GM19372 (cell line): ENCODE measurements around the gene SLFN13.
"Not testable (repeated sequence)": the region's sequence is repeated elsewhere in the genome, so short reads cannot be mapped to it uniquely, and the experiment has no call there.

Source experiments
- ATAC-seq: cut with Tn5 transposase; IDR thresholded peaks from one replicate; pipeline ENCODE4 v1.9.1; 2021; ENCODE audit warnings: mild to moderate bottlenecking, low read depth, moderate library complexity; ENCODE audit not compliant: unreplicated experiment

Gene SLFN13, protein sequence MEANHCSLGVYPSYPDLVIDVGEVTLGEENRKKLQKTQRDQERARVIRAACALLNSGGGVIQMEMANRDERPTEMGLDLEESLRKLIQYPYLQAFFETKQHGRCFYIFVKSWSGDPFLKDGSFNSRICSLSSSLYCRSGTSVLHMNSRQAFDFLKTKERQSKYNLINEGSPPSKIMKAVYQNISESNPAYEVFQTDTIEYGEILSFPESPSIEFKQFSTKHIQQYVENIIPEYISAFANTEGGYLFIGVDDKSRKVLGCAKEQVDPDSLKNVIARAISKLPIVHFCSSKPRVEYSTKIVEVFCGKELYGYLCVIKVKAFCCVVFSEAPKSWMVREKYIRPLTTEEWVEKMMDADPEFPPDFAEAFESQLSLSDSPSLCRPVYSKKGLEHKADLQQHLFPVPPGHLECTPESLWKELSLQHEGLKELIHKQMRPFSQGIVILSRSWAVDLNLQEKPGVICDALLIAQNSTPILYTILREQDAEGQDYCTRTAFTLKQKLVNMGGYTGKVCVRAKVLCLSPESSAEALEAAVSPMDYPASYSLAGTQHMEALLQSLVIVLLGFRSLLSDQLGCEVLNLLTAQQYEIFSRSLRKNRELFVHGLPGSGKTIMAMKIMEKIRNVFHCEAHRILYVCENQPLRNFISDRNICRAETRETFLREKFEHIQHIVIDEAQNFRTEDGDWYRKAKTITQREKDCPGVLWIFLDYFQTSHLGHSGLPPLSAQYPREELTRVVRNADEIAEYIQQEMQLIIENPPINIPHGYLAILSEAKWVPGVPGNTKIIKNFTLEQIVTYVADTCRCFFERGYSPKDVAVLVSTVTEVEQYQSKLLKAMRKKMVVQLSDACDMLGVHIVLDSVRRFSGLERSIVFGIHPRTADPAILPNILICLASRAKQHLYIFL

DNA sequence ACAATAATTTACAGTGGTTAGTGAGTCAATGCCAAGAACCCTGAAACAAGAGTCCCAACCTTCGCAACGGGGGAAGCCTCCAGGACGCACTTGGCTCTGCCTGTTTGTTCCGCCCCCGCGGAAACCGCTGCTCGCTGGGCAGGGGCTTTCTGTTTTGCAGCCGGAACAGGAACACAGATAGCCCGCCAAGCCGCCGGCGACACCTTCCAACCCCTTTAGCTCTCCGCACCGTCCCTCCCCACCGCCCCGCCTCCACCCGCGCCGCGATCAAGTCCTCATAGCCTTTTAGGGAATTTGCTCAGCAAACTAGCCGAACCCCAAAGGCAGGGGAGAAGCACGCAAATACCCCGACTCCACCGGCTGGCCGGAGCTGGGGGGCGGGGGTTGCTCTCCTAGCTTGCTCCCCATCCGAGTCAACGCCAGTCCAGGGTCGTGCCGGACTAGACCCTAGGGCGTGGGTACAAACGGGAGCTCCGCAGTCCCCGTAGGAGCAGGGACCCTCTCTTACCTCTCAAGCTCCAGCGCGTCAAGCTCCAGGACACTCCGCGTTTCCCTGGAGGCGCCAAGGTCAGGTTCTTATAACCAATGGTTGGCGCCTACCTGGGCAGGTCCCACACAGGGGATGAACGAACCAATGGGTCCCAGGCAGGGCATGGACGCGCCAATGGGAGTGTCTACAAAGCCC lies at the start of gene SLFN13:
Gene SLFN13, minus strand, starts transcription at position 553 of the 685 bp plus-strand sequence. CDS start 3,086 bp downstream, outside the sequence.
- peak; percentile 68 for ATAC-seq

DNA sequence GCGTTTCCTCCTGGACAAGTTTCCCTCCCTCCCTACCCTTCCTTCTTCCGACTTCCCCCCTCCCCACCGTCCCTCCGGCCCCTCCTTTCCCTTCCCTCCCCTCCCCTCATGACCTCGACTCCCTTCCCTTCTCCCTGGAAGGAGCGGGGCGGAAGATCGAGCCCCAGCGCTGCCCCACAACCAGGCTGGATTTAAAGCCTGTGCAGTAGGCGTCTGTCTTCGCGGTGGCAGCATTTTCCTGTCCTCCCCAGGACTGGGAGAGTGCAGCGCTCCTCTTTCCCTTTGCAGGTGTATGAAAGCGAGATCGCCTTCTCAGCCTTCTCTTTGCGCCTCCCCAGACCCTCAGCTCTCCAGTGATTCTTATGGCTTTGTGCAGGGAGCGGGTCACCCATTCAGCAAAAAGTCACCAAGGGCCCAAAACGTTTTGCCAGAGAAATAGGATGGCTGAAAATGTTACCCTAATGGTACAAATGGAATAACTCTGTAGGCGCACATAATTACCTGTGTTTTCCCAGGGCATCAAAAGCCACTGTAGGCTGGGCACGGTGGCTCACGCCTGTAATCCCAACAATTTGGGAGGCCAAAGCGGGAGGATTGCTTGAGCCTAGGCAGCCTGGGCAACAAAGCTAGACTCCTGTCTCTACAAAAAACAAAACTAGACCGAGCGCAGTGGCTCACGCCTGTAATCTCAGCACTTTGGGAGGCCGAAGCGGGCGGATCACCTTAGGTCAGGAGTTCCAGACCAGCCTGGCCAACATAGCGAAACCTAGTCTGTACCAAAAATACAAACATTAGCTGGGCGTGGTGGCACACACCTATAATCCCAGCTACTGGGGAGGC lies 48.1 kb upstream of the SLFN13 start:
- ATAC-seq: no peak

DNA sequence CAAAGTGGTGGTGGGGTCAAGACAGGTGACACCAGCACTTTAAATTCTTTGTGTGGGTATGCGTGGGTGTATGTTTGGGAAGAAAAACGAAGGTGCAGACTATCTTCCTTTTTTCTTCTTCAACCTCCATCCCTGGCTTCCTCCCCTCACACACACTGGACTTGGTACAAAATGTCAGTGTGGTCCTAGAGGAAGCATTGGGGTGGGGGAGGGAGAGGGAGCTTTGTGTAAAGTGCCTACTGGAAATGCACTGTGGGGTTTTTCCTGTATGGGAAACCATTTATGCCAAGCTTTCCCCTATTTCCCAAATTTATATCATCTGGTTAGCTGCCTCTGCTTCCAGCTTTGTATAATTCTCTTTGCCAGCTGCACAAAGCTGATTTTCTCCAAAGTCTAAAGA lies 44.5 kb upstream of the SLFN13 start:
- no peak for ATAC-seq

DNA sequence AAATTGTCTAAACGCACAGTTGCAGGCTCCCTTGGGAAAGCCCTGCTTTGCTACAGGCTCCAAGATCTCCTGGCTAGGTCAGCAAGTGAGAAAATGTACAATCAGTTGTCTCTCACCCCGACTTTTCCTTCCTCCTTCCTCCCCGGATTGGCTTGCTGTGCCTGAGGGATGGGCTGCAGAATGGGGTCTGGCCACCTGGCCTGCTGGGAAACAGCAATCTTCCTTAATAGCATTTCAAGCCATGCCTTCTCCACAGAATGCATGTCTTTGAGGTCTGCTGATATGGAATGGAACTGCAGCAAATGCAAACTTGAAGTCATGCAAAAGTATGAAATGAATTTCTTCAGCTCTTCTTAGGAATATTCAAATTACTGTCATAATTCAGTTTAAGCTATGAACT lies 42.9 kb upstream of the SLFN13 start:
- ATAC-seq: no peak

DNA sequence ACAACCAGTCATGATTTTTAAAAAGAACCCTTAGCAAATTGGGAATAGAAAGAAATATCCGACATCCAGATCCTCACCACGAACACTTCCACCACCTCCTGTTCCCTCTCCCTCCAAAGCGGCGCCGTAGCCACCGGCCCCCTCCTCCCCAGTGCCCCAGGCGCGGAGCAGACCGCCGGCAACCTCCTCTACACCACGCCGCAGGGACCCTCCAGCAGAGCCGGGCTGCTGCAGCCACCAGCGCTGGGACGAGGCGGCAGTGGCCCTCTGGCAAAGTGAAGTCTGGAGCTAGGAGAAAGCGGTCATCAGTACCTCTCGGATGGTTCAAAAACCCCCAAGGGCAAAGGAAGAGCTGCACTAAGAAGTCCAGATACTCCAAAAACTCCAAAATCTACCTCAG lies 41.4 kb upstream of the SLFN13 start:
- ATAC-seq: no peak

DNA sequence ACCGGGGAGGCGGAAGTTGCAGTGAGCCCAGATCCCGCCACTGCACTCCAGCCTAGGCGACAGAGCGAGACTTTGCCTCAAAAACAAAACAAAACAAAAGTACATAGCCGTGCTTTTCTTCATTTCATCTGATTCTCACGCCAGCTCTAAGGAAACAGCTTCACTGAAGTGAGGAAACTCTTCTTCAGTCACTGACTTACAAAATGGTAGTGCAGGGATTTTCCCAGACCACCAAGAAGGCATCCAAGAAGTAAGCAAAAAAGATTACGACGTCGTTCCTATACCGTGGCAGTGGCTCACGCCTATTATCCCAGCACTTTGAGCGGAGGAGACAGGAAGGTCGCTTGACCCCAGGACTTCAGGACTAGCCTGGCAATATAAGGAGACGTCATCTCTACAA lies 40.4 kb upstream of the SLFN13 start:
- no peak for ATAC-seq

DNA sequence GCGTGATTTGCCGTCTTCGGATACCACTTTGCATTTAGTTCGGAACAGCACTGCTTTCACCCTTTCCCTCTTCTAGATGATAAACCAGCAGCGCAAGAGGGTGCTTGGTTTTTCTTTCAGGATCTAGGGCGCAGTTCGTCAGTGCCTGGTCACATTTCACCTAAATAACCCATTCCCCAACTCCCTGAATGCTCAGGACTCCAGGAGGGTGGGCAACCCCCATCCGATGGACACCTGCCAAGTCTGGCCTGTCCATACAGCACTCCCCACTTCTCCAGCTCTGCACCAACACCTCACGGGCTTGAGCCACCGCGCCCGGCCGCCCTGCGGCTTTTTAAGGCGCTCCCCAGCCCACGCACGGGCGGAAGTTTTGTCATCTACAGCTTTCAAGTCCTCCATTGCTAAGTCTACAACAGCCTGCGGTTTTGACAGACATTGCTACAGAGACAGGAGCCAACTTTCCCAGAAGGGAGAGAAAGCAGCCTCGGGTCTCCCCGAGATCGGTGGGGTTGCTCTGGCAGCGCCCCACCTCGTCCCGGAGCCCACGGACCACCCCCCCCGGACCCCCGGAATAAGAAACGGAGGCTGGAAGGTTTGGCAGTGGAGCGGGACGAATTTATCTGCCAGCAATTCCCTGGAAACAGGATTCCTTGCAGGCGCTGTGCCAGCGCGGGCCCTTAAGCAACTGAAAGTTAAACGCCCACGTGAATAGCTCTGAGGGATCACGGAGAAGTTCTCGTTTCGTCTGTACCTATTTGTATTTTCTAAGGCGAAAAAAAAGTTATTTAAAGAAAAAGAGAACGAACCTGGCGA lies 38.6 kb upstream of the SLFN13 start:
- ATAC-seq: no peak

DNA sequence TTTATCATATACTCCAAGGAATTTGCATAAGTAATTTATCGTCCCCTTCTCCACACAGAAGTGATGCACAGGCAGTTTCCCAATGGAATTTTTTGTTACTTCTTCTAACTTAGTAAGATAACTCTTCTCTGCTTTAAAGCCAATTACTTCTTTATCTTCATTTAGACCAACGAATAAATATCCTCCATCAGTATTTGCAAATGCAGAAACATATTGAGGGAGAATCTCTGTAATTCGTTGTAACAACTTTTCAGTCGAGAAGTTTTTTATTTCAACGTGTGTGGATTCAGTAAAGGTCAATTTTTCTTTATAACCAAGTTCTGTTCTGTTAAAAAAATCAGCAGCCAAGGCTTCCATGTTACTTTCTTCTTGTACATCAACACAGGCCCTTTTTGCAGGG lies 30.7 kb upstream of the SLFN13 start:
- no peak for ATAC-seq

DNA sequence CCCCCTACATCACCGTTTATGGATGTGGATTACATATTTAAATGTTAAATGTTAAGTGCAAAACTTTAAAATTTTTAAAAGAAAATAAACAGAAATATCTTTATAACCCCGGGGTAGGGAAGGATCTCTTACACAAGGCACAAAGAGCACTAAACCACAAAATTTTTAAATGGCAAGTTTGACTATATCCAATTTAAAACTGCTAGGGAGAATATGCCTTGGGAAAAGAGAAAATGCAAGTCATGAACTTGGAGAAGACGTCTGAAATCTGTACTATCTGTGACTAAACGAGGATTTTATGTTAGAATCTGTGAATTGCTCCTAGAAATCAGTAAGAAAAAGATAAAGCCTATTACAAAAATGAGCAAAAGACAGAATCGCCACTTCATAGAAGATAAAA lies 28.7 kb upstream of the SLFN13 start:
- ATAC-seq: no peak

DNA sequence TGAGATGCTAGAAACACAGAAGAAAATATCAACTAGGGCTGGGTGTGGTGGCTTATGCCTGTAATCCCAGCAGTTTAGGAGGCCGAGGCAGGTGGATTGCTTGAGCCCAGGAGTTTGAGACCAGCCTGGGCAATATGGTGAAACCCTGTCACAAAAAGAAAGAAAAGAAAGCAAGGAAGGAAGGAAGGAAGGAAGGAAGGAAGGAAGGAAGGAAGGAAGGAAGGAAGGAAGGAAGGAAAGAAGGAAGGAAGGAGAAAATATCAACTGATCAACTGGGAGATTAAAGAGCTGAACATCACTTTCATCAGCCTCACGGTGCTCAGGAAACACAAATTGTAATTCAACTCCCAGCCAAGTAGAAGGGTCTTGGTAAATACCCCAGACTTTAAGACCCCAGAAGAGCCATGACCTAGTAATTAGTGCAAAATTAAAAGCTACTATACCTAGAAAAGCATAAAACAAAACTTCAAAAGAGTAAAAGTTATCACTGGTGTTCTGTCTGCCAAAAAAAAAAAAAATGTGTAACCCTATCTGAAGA lies 27.8 kb upstream of the SLFN13 start:
- no peak for ATAC-seq

DNA sequence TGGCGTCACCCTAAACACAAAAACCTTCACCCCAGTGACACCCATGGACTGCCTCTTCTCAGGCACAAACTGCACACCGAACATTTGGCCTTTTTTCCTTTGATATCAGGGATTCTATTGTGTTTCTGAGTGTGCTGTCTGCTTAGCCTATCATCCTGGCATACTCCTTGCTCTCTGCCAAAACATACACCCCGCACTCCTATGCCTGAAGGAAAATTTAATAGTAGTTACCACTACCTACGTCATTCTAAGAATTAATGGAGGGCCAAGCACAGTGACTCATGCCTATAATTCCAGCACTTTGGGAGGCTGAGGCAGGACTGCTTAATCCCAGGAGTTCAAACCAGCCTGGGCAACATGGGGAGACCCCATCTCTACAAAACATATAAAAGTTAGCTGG lies 19.9 kb upstream of the SLFN13 start:
- no peak for ATAC-seq

DNA sequence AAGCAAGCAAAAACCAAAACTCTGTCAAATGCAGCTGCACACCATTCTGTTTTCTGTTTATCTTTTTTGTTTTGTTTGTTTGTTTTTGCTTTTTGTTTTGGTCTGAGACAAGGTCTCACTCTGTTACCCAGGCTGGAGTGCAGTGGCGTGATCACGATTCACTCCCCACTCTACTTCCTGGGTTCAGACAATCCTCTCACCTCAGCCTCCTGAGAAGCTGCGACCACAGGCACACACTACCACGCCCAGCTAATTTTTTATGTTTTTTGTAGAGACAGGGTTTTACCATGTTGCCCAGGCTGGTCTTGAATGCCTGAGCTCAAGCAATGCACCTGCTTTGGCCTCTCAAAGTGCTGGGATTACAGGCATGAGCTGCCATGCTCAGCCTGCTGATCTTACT lies 19.3 kb upstream of the SLFN13 start:
- no peak for ATAC-seq

DNA sequence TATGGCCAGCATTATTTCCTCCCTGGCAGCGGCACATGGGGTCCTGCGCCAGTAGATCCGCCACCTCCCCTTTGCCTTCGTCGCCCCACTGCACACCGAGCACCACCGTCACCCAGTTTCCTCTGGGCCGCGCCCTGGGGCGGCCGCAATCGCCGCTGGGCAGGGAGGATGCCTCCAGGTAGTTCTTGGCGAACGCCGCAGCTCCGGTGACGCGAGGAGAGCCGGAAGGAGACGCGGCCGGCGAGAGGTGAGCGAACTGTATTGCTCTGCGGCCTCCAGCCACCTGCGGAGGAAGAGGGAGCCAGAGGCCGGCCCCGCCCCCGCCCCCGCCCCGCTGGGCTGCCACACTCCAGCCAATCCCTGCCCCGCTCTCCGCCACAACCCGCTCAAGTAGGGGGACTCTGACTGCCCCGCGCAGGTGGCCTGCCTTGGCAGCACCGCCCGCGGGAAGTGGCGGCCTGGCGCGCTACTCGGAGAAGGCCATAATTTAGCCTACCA lies 11.8 kb upstream of the SLFN13 start:
- peak; percentile 78 for ATAC-seq

DNA sequence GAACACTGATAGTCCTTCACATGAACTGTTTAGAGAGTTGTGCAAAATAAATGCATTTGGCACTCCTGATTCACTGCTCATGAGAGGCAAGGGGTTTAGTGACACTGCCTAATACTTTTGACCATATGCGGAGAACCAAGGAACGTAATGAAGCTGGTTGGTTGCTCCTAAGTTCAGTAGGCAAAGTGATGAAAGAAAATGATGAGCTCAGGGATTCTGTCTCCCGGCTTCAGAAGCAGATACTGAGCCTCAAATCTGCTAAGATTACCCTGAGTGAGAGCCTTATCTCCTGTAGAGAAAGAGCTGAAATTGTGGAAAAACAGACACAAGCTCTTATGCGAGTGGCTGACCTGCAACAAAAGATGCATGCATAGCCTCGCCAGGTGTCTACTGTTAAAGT lies 5.5 kb upstream of the SLFN13 start:
- not testable (repeated sequence) for ATAC-seq

DNA sequence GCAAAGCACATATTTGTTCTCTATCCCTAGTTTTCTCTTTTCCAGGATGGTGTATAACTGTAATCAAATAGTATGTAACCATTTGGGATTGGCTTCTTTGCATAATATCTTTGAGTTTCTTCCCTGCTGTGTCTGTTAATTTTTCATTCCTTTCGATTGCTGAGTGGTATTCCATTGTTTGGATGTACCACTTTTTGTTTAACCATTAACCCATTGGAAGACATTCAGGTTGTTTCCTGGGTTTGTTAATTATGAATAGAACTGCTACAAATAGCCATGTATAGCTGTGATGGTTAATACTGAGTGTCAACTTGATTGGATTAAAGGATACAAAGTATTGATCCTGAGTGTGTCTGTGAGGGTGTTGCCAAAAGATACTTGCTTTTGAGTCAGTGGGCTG lies 4.6 kb upstream of the SLFN13 start:
- no peak for ATAC-seq

DNA sequence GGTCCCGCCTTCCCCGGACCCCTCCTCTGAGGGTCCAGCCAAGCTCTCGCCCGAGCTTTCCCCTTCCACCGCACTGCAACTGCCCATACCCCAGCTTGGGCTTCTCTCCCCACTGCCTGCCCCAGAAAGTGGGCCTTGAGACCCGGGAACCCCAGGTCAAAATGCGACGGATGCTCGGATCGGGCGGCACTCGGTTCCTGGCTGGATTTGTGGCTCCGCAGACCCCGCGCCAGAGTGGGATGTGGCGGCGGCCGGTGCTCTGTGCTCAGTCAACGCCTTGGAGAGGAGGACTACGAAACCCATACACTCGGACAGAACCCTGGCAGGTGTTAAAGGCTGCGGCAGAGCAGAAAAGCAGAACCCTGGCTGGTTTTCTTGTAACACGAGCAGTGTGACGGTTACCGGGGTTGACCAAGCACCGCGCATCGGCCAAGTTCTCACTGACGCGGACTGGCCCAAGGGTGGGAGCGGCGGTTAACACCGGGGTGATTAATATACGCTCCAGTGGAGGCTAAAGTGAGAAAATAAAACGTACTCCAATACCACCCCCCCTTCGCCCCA lies 885 bp upstream of the SLFN13 start:
- ATAC-seq: no peak

DNA sequence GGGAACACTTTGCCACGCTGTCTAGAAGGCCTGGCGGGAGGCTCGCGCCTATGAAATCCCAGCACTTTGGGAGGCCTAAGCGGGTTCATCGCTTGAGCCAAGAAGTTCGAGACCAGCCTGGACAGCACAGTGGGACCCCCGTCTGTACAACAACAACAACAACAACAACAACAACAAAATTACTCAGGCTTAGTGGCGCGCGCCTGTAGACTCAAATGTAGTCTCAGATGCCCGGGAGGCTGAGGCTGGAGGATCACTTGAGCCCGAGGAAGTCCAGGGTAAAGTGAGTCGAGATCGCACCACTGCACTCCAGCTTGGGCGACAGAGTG lies 297 bp upstream of the SLFN13 start:
- no peak for ATAC-seq

DNA sequence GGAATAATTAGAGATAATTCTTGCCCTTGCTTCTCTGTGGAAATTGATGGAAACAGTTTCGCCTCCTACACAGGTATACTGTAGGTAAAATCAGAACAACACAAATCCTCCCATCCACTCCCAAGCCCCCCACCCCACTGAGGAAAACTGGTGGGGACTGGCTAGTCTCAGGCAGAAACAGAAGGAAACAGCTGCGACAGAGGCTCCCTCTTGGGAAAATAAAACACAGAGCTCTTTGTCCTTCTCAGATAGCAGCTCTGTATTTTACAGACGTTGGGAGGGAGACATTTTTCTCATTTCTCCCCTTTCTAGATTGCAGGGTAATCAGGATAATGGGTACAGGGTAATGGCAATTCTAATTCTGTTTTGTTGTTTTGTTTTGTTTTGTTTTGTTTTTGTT lies 1.1 kb downstream of the SLFN13 start:
- no peak for ATAC-seq

DNA sequence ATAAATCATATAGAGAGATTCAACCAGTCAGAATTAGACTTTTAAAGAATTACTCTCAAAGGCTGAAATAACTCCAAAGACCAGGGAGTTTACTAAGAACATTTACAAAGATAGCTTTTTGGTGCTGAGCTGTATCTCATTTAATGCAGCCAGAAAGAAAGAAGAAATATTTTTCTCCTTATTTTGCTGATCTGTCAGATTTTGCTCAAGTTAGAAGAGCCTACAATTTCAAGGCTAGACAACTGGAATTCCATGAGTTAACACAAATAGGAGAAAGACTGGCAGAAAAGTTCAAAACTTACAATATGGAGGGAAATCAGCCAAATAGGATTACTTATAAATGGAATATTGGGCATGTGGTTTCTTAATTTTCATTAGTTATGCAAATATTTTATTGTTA lies 10.1 kb downstream of the SLFN13 start:
- ATAC-seq: no peak
